SK-N-MC (cell line): ENCODE measurements around the gene MYCBP2.
"Not testable (repeated sequence)": the region's sequence is repeated elsewhere in the genome, so short reads cannot be mapped to it uniquely, and the experiment has no call there.

Source experiments
- DNase-seq: peaks from one replicate; pipeline ENCODE4 v3.0.0-alpha.2; 2011; ENCODE audit warnings: low read depth, low spot score
- H3K27ac ChIP-seq: fragments of 200-600 bp; sonication (generic); 2 replicates; pipeline ENCODE4 v1.5.1; 2016; ENCODE audit warnings: mixed run types
- H3K36me3 ChIP-seq: fragments of 200-600 bp; sonication (generic); 2 replicates; pipeline ENCODE4 v1.6.1; 2017; ENCODE audit warnings: antibody characterized with exemption, low read length, mixed read lengths; ENCODE audit not compliant: insufficient read depth
- H3K4me3 ChIP-seq: fragments of 200-600 bp; sonication (generic); 2 replicates; pipeline ENCODE4 v1.5.1; 2016
- H3K9ac ChIP-seq: fragments of 200-600 bp; sonication (generic); 2 replicates; pipeline ENCODE4 v1.8.0; 2017; ENCODE audit warnings: mixed run types, mixed read lengths; ENCODE audit not compliant: insufficient read length
- H3K9me3 ChIP-seq: fragments of 200-600 bp; sonication (generic); 2 replicates; pipeline ENCODE4 v1.6.1; 2017; ENCODE audit warnings: low read depth, mild to moderate bottlenecking, antibody characterized with exemption, low read length, moderate library complexity, mixed read lengths
- EZH2 ChIP-seq: fragments of 200-600 bp; sonication (generic); IDR thresholded peaks from one replicate; pipeline ENCODE4 v1.6.1; 2017; ENCODE audit warnings: antibody characterized with exemption
- FOXP2 ChIP-seq: optimal IDR thresholded peaks from 2 replicates; pipeline ENCODE3; 2011; ENCODE audit warnings: mild to moderate bottlenecking, moderate library complexity; ENCODE audit not compliant: insufficient read depth; ENCODE audit errors: extremely low read length, control extremely low read depth
- POLR2AphosphoS5 ChIP-seq: IDR thresholded peaks from 2 replicates; pipeline ENCODE4 v1.6.1; 2012; ENCODE audit warnings: mild to moderate bottlenecking, low read depth, low read length, borderline replicate concordance

MYCBP2 gene

DNA sequence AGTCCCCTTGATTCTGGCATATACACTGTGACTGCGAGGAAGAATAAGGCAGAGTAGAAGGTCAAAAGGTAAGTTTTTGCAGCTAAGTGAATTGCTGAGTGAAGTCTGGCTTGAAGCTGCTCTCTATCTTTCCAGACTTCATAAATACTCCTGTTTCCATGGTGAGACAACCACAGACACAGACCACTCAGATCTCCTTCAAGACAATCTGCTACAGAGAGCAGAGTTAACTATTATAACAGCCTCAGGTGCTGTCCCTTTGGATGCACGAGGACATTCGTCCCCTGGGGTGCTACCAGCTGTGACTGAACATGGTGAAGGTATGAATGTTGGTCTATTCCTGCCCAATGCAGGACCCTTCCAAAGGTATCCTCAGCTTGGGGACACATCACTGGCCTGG, 104.0 kb downstream of the MYCBP2 start:
- no peak for TF ChIP-seq FOXP2
- no peak for TF ChIP-seq POLR2AphosphoS5
- TF ChIP-seq EZH2 = no peak
- Histone ChIP-seq H3K36me3 (peaks cover 8% of the 10 kb centered on the region), H3K27ac (no peak overlapping the region), H3K9ac (no peak overlapping the region), H3K4me3 (no peak overlapping the region), H3K9me3 (no peaks in the 10 kb centered on the region)
- no peak for DNase-seq

DNA sequence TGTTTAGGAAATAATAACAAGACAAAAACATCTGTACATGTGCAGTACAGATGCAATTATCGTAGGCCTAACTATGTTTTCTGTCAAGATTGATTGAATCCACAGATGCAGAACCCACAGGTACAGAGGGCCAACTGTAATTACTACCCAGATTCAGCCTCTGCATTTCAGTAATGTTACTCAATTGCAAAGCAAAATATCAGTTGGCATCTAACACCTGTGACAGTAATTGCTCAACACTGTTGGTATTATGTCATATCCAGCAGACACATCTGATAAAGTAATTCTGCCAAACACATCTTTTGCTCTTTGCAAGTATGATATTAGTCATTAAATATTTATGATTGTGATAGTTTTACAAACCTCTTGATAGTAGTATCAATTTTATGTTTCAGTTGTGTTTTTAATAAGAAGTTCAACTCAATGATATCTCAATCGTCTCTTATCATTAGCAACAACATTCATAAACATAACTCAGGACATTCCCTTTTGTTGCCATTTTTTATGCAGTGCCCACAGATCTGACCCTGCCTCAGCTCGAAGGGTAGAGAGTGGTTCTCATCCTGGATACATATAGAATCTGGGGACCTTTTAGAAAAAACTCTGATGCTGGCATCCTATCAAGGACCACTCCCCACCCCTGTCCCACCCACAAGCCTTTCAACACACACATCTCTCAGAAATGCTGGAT, 104.7 kb downstream of the MYCBP2 start:
- Histone ChIP-seq H3K4me3 (no peak overlapping the region), H3K9ac (no peak overlapping the region), H3K27ac (no peak overlapping the region), H3K9me3 (no peaks in the 10 kb centered on the region), H3K36me3 (peaks cover 9% of the 10 kb centered on the region)
- no peak for TF ChIP-seq EZH2
- no peak for TF ChIP-seq POLR2AphosphoS5
- no peak for TF ChIP-seq FOXP2
- no peak for DNase-seq

DNA sequence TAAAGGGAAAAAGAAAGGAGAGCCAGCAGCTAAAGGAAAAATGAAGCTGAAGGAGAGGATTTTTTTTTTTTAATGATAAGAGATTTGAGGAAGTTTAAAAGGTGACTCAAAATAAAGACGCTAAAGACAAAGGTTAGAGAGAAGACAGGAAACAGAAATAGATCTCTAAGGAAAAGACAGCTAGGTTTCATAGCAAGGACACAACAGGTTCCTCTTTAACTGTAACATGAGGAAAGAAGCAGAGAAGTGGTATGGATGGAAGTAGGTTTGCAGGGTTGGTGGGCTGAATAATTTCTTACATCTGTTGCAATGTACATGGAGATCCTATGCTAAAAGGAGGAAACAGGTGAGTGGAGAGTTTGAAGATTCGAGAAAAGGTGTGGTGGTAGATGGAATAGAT, 107.5 kb downstream of the MYCBP2 start:
- H3K4me3 ChIP-seq = no peak overlapping the region
- no peaks in the 10 kb centered on the region for H3K9me3 ChIP-seq
- TF ChIP-seq POLR2AphosphoS5 (no peak), EZH2 (no peak), FOXP2 (no peak)
- no peak overlapping the region for H3K9ac ChIP-seq
- DNase-seq = no peak
- H3K27ac ChIP-seq = no peak overlapping the region
- H3K36me3 ChIP-seq = peaks cover 24% of the 10 kb centered on the region

DNA sequence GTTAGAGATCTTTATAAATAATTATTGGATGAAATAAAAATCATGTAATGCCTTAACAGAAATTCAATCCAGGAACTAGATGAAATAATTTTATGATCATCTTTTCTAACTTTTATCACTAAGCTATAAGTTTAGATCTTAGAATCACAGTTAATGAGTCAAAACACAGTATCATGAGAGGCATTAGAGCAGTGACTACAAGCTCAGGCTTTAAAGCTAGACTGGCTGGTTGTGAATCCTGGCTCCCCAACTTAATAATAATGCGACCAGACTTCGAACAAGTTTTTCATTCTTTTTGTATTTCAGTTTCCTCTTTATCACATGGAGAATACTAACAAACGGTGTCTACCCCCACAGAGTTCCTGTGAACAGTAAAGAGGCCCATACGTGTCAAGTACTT, 108.6 kb downstream of the MYCBP2 start:
- TF ChIP-seq EZH2 = no peak
- no peak for DNase-seq
- Histone ChIP-seq H3K4me3 (no peak overlapping the region), H3K27ac (no peak overlapping the region), H3K36me3 (peaks cover 28% of the 10 kb centered on the region), H3K9me3 (no peaks in the 10 kb centered on the region), H3K9ac (no peak overlapping the region)

DNA sequence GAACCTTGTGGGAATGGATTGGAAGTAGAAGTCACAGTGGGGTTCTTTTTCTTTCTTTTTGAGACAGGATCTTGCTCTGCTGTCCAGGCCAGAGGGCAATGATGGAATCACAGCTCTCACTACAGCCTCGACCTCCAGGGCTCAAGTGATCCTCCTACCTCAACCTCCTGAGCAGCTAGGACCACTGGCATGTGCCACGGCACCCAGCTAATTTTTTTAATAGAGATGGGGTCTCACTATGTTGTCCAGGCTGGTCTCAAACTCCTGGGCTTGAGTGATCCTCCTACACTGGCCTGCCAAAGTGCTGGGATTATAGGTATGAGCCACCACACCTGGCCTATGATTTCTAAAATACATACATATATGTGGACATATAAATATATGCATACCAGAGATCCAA, 111.4 kb downstream of the MYCBP2 start:
- Histone ChIP-seq H3K9ac (no peak overlapping the region), H3K9me3 (no peaks in the 10 kb centered on the region), H3K36me3 (peaks cover 40% of the 10 kb centered on the region), H3K27ac (no peak overlapping the region), H3K4me3 (no peak overlapping the region)
- DNase-seq = no peak
- TF ChIP-seq POLR2AphosphoS5 = no peak
- no peak for TF ChIP-seq FOXP2
- no peak for TF ChIP-seq EZH2

DNA sequence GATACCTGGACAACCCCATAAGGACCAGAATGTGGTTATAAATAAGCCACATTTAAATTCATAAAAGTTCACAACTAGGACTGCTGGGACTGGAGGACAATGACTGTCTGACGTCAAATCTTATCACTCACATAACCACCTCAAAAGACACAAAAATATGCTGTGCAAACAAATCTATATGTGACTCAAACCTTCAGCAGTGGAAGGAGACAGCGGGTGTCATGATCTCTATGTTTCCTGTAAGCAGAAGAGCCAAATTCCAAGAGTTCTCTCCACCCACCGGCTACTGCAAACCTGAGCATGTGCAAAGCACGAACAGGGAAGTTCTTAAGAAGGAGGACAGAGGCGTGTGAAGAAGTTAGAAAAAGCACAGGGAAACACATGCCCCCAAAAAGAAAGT, 113.2 kb downstream of the MYCBP2 start:
- H3K36me3 ChIP-seq = peaks cover 46% of the 10 kb centered on the region
- no peak for DNase-seq

DNA sequence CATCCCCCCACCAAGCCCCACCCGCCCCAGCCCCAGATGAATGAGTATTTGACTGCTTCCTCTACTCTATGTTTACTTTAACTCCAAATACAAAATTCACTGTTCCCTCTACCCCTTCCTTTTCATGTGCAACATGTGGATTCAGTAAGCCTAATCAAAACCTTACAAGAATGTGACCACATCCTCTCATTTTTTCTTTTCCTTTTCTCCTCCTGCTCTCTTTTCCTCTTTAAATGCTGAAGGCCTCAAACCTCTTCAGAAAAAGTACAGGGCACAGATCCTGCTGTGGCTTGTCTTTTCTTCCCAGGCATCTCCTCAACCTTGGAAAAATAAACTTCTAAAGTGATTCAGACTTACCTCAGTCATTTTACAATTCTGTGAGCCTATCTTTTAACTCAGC, 119.0 kb downstream of the MYCBP2 start:
- H3K27ac ChIP-seq = peak overlapping the region; percentile 90
- peak overlapping the region; percentile 6 for H3K9ac ChIP-seq
- TF ChIP-seq POLR2AphosphoS5 = no peak
- no peak for TF ChIP-seq FOXP2
- no peak for TF ChIP-seq EZH2
- no peaks in the 10 kb centered on the region for H3K9me3 ChIP-seq
- H3K36me3 ChIP-seq = peaks cover 40% of the 10 kb centered on the region
- peak; percentile 84 for DNase-seq
- H3K4me3 ChIP-seq = peak overlapping the region; percentile 29; the same call in 1 of the 2 replicates

More for the DNA sequence above, 113.2 kb downstream of the MYCBP2 start:
- no peak overlapping the region for H3K27ac ChIP-seq
- TF ChIP-seq POLR2AphosphoS5 (no peak), FOXP2 (no peak), EZH2 (no peak)
- H3K4me3 ChIP-seq = no peak overlapping the region
- H3K9me3 ChIP-seq = no peaks in the 10 kb centered on the region
- no peak overlapping the region for H3K9ac ChIP-seq

DNA sequence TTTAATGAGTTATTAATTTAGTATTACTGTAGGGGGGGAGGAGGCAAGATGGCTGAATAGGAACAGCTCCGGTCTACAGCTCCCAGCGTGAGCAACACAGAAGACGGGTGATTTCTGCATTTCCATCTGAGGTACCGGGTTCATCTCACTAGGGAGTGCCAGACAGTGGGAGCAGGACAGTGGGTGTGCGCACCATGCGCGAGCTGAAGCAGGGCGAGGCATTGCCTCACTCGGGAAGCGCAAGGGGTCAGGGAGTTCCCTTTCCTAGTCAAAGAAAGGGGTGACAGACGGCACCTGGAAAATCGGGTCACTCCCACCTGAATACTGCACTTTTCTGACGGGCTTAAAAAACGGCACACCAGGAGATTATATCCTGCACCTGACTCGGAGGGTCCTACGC, 127.9 kb downstream of the MYCBP2 start:
- not testable (repeated sequence) for H3K27ac ChIP-seq, H3K9me3 ChIP-seq, H3K4me3 ChIP-seq, DNase-seq, H3K9ac ChIP-seq
- peaks cover 16% of the 10 kb centered on the region for H3K36me3 ChIP-seq

DNA sequence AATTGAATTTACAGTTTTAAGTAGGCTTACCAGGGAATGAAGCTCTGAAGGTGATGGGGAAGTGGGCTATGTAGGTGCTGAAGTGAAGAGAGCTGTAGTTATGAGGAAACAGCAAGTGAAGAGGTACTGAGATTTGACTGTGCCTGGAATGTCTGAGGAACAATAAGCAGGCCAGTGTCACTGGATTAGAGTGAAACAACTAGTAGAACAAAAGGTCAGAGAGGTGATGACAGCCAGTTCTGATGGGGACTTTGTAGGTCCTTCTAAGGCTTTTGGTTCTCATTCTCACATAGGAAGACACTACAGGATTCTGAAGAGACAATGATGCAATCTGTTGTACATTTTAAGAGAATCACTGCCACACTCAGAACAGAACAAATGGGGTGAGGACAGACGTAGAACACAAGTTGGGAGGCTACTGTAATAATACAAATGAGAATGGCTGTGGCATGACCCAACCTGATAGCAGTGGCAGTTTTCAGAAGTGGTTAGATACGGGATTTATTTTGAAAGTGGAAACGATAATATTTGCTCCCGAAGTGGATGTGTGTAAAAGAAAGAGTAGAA, 130.8 kb downstream of the MYCBP2 start:
- H3K9me3 ChIP-seq = no peaks in the 10 kb centered on the region
- no peak for DNase-seq
- peaks cover 20% of the 10 kb centered on the region for H3K36me3 ChIP-seq
- H3K9ac ChIP-seq = no peak overlapping the region
- H3K4me3 ChIP-seq = no peak overlapping the region
- TF ChIP-seq EZH2 (no peak), POLR2AphosphoS5 (no peak), FOXP2 (no peak)
- H3K27ac ChIP-seq = no peak overlapping the region

DNA sequence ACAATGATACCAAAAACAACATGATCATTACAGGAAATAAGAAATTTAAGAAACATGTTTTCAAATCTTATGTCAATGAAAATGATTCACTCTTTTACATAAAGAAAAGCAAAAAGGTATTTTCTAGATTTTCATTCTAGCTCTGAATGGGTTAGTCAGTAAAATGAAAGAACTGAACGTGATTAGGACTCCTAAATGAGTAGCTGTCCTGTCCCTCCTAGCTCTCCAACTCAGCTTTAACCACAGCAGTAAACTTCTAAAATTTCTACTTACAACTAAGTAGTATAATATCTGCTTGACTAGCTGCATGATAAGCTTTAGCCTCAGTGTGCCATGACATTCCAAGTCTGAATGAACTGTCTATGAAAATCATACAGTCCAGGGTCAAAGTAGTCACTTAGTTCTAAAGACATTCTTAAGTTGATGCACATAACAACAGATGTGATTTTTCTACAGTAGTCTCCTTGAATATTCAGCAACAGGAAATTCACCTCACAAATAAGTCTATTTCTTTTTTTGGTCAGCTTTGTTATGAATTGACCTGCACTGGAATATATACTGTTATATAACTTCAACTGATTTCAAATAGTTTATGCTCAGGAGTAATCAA, 136.4 kb downstream of the MYCBP2 start:
- Histone ChIP-seq H3K9me3 (no peaks in the 10 kb centered on the region), H3K27ac (no peak overlapping the region), H3K4me3 (no peak overlapping the region), H3K36me3 (peaks cover 36% of the 10 kb centered on the region), H3K9ac (no peak overlapping the region)
- TF ChIP-seq EZH2 = no peak
- no peak for TF ChIP-seq POLR2AphosphoS5
- TF ChIP-seq FOXP2 = no peak
- DNase-seq = no peak
